GM21447 (cell line): ENCODE results near the gene SURF2.
"Not testable (repeated sequence)": the region's sequence is repeated elsewhere in the genome, so short reads cannot be mapped to it uniquely, and the experiment has no call there.

Source experiments
- ATAC-seq: cut with Tn5 transposase; IDR thresholded peaks from one replicate; pipeline ENCODE4 v1.9.1; 2021; ENCODE audit not compliant: unreplicated experiment

Gene SURF2

GRCh38 chr9:133375724-133376654 is 19.6 kb downstream of the SURF2 start, which contains the start of the genes STKLD1 and SURF4:
TSS of gene STKLD1 (plus strand) at chr9:133376366. CDS start at chr9:133376474, 108 bp downstream.
TSS of gene SURF4 (minus strand) at chr9:133376060. CDS start at chr9:133375969, 91 bp downstream.
- ATAC-seq, result peak; percentile 85

DNA sequence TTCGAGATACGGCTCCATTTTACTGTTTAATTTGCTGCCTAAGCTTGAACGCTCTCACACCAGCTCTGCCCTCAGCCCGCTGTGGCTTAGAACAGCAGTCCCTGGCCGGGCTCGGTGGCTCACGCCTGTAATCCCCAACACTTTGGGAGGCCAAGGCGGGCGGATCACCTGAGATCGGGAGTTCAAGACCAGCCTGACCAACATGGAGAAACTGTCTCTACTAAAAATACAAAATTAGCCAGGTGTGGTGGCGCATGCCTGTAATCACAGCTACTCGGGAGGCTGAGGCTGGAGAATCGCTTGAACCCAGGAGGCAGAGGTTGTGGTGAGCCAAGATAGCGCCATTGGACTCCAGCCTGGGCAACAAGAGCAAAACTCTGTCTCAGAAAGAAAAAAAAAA is 20.9 kb downstream of the SURF2 start:
- ATAC-seq, result not testable (repeated sequence)

DNA sequence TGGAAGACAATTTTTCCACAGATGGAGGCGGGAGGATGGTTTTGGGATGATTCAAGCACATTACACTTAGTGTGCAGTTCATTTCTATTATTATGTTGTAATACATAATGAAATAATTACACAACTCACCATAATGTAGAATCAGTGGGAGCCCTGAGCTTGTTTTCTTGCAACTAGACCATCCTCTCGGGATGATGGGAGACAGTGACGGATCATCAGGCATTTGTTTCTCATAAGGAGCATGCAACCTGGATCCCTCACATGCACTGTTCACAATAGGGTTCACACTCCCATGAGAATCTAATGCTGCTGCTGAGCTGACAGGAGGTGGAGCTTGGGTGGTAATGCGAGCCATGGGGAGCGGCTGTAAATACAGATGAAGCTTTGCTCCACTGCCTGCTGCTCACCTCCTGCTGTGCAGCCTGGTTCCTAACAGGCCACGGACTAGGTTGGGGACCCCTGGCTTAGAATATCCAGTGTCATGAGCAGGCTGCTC is 21.4 kb downstream of the SURF2 start:
- no peak for ATAC-seq

DNA sequence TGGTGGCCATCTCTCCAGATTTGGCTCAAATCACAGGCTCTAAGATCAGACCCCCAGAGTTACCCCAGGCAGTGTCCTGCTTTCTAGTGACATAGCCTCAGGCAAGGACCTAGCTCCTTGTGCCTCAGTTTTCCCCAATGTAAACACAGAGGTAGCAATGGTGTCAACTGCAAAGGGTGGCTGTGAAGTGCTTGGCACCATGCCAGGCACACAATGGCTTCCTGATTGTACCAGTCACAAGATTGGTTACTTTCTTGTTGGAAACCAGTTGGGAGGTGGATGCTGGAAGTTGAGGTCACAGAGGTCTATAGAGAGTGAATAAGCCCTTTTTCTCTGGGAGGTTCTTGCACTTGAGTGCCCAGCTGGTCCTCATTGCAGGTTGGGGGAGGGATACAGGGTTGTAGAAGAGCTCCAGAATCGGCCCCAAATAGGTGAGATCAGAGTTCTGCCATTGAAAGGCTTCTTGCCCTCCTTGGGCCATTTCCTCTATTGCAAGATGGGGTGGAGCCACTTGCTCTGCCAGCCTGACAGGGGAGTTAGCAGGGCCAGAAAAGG is 22.1 kb downstream of the SURF2 start:
- no peak for ATAC-seq

DNA sequence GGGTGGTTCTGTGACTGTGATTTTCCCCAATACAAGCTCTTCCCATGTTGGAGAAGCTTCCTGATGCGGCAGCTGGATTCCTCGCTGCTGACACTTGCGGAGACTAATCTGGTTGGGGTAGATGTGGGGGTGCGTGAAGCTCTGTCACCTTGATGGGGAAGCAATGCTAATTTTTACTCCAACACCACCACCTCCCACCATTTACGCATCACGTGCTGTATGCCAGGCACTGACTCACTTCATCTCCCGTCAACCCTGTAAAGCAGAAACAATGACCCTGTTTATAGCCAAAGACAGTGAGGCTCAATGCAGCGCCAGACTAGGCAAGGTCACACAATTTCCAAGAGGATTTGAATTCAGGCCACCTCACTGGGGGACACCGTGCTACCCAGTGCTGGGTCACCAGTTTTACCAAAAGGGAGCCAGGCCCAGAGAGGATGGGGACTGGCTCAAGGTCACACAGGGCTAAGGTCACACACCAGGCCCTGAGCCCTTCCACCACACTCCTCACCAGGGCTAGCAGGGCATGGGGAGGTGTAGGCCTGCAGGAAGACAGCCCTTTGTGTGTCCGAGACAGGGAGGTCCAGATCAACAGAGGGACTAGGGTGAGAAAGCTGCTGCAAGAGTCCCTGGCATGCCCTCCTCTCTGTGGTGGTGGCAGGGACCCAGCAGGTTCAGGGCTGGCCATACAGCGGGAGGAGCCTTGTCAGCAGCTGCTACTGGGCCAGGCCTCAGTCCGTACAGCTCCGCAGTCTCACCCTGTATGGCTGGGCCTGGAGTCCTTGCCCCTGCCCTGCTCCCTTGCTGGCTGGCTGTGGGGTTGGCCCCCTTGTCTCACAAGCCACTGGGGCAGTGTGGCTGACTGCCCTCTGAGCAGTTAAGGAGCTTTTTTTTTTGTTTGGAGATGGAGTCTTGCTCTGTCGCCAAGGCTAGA is 23.1 kb downstream of the SURF2 start:
- no peak for ATAC-seq

- ATAC-seq, result no peak
Measured at GRCh38 chr9:133380734-133381133, 24.4 kb downstream of the SURF2 start.

DNA sequence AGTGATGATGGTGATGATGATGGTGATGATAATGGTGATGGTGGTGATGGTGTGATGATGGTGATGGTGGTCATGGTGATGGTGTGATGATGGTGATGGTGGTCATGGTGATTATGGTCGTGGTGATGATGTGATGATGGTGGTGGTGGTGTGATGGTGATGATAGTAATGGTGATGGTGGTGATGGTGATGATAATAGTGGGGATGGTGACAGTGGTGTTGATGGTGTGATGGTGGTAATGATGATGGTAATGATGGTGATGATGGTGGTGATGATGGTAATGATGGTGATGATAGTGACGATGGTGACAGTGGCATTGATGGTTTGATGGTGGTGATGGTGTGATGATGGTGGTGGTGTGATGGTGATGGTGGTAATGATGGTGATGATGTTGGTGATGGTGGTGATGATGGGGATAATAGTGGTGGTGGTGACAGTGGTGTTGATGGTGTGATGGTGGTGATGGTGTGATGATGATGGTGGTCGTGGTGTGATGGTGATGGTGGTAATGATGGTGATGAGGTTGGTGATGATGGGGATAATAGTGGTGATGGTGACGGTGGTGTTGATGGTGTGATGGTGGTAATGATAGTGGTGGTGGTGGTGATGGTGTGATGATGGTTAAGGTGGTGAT is 26.3 kb downstream of the SURF2 start:
- no peak for ATAC-seq

DNA sequence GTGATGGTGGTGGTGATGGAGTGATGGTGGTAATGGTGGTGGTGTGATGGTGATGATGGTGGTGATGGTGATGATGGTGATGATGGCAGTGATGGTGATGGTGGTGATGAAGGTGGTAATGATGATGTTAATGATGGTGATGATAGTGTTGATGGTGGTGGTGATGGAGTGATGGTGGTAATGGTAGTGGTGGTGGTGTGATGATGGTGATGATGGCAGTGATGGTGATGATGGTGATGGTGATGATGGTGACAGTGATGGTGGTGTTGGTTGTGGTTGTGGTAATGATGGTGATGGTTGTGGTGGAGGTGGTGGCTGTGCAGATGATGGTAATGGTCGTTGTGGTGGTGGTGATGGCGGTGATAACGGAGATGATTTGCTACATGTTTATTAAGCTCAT is 27.1 kb downstream of the SURF2 start:
- ATAC-seq, result no peak

DNA sequence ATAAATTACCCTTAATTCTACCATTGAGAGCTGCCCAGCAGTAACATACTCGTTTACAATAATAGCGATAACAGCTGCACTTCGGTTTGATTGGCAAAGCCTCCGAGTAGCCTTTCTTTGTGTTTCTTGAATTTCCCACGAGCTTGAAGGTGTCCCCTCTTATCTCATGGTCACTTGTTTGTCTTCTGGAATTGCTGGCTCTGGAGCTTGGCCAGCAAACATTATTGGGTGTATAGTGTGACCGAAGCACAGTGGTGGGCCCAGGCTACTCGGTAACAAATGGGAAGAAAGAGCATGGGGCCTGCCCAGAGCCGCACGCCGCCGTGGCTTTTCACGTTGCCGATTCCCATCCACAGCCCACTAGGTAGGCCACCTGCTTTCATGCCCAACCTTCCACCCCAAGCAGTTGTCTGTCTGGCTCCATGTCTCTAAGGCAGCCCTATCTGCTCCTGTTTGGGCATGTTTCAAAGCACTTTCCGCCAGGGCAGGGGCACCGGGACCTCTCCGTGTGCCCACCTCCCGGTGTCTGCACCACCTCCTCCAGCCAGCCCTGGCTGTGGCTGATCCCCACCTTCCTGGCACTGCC is 28.5 kb downstream of the SURF2 start:
- ATAC-seq, result no peak

GRCh38 chr9:133385452-133385851 is 29.1 kb downstream of the SURF2 start:
- ATAC-seq, result no peak

- no peak for ATAC-seq
Measured at GRCh38 chr9:133386338-133386737, 30.0 kb downstream of the SURF2 start.

DNA sequence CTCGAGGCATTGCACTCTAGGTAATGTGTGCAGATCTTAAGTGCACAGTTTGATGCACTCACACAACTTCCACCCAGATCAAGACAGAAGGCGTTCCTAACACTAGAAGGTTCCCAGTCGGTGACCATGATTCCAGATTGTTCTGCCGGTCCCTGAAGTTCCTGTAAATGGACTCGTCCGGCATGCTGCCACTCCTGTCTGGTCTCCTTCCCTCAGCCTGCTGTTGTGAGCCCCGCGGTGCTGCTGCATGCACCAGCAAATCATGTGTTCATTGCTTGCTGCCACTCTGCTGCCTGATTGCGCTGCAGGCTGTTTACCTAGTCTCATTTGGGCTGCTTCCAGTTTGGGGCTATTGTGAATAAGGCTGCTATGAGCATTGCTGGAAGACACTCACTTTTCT is 31.3 kb downstream of the SURF2 start:
- no peak for ATAC-seq

- ATAC-seq, result no peak
Measured at GRCh38 chr9:133389025-133389557, 32.7 kb downstream of the SURF2 start.

GRCh38 chr9:133389562-133389961 is 33.2 kb downstream of the SURF2 start:
- no peak for ATAC-seq

- ATAC-seq, result no peak
Measured at GRCh38 chr9:133390713-133391112, 34.4 kb downstream of the SURF2 start.

DNA sequence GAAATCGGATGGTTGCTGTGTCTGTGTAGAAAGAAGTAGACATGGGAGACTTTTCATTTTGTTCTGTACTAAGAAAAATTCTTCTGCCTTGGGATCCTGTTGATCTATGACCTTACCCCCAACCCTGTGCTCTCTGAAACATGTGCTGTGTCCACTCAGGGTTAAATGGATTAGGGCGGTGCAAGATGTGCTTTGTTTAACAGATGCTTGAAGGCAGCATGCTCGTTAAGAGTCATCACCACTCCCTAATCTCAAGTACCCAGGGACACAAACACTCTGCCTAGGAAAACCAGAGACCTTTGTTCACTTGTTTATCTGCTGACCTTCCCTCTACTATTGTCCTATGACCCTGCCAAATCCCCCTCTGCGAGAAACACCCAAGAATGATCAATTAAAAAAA is 35.1 kb downstream of the SURF2 start:
- ATAC-seq, result not testable (repeated sequence)

DNA sequence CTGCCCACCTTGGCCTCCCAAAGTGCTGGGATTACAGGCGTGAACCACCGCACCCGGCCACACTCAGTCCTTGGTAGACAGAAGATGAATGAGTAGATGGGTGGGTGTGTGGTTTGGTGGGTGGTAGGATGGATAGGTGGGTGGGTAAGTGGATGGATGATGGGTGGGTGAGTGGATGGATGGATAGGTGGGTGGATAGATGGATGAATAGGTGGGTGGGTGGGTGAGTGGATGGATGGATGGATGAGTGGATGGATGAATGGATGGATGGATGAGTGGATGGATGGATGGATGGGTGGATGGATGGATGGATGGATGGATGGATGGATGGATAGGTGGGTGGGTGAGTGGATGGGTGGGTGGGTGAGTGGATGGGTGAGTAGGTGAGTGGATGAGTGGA is 36.0 kb downstream of the SURF2 start:
- not testable (repeated sequence) for ATAC-seq

DNA sequence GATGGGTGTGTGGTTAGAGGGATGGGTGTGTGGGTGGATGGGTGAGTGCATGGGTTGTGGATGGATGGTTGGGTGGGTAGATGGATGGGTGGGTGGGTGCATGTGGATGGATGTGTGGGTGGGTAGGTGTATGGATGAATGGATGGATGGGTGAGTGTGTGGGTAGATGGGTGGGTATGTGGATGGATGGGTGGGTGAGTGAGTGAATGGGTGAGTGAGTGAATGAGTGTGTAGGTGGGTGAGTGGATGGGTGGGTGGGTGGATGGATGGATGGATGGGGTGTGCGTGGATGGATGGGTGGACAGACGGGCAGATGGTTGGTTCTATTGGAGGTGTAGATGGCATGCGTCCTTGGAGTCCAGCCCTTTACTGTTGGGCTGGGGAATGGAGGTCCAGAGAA is 37.0 kb downstream of the SURF2 start:
- ATAC-seq, result no peak

- ATAC-seq, result no peak
Measured at GRCh38 chr9:133394687-133395271, 38.4 kb downstream of the SURF2 start.

GRCh38 chr9:133396952-133397351 is 40.6 kb downstream of the SURF2 start:
- ATAC-seq, result no peak
